K562 (cell line): ENCODE measurements around the gene SDSL. TPM values are rescaled to one million over a fixed set of nuclear protein-coding genes. Genes with fewer than 3 reads are reported as not detected.

ENCODE experiments used
- ADNP ChIP-seq: fragments of 200-800 bp; sonication (Bioruptor generic); IDR thresholded peaks from 2 replicates; pipeline ENCODE4 v1.6.1; 2016; ENCODE audit warnings: missing genetic modification characterization, missing compliant biosample characterization
- BCL6 ChIP-seq: fragments of 250-450 bp; sonication (Bioruptor Pico); IDR thresholded peaks from 2 replicates; pipeline ENCODE4 v1.4.0; 2020
- GATA2 ChIP-seq: sonication (generic); formaldehyde crosslinking; IDR thresholded peaks from 2 replicates; pipeline ENCODE4 v1.4.0; 2020; ENCODE audit warnings: mild to moderate bottlenecking, missing genetic modification reagents
- IFI16 ChIP-seq: fragments of 250-450 bp; sonication (Bioruptor Pico); IDR thresholded peaks from 2 replicates; pipeline ENCODE4 v2.1.2; 2022; ENCODE audit warnings: mild to moderate bottlenecking, inconsistent platforms
- JUND ChIP-seq, 2 experiments: IDR thresholded peaks; 2 replicates in 1 of 2; 3 replicates in 1 of 2; pipeline ENCODE4 v1.6.1; 2011; ENCODE audit warnings: borderline replicate concordance in 2 of 2, low read depth in 2 of 2, low read length in 2 of 2, improper control_type of control experiment in 1 of 2, missing biosample characterization in 1 of 2, missing genetic modification characterization in 1 of 2, missing genetic modification reagents in 1 of 2
- LEF1 ChIP-seq: fragments of 450-650 bp; IDR thresholded peaks from 2 replicates; pipeline ENCODE4 v1.6.1; 2016; ENCODE audit warnings: mild to moderate bottlenecking
- NFE2L1 ChIP-seq: fragments of 450-650 bp; IDR thresholded peaks from 2 replicates; pipeline ENCODE4 v1.6.1; 2016; ENCODE audit warnings: missing genetic modification characterization, low read depth, mild to moderate bottlenecking, missing compliant biosample characterization, moderate library complexity, borderline replicate concordance
- RBM34 ChIP-seq: fragments of 200-400 bp; formaldehyde crosslinking; IDR thresholded peaks from 2 replicates; pipeline ENCODE4 v1.6.1; 2018; ENCODE audit warnings: low read length, borderline replicate concordance; ENCODE audit not compliant: insufficient read depth
- SIRT6 ChIP-seq: IDR thresholded peaks from one replicate; pipeline ENCODE4 v1.6.1; 2012; ENCODE audit warnings: low read depth, mild to moderate bottlenecking, control low read depth, inconsistent platforms, low read length, moderate library complexity
- SMARCA5 ChIP-seq: fragments of 450-650 bp; IDR thresholded peaks from 2 replicates; pipeline ENCODE4 v1.6.1; 2016
- STAT5B ChIP-seq: fragments of 250-450 bp; sonication (Bioruptor Pico); IDR thresholded peaks from 2 replicates; pipeline ENCODE4 v1.8.0; 2021; ENCODE audit warnings: mild to moderate bottlenecking, inconsistent platforms
- TARDBP ChIP-seq: fragments of 450-650 bp; IDR thresholded peaks from 2 replicates; pipeline ENCODE4 v1.6.1; 2016
- TFE3 ChIP-seq: fragments of 450-650 bp; formaldehyde crosslinking; IDR thresholded peaks from 2 replicates; pipeline ENCODE4 v1.4.0; 2020; ENCODE audit warnings: mild to moderate bottlenecking, mixed read lengths
- XRCC3 ChIP-seq: fragments of 450-650 bp; IDR thresholded peaks from 2 replicates; pipeline ENCODE4 v1.6.1; 2017; ENCODE audit warnings: mild to moderate bottlenecking, moderate library complexity
- ZFP91 ChIP-seq: sonication (generic); formaldehyde crosslinking; IDR thresholded peaks from 2 replicates; pipeline ENCODE4 v1.8.0; 2022; ENCODE audit warnings: mild to moderate bottlenecking, missing genetic modification reagents
- ZNF165 ChIP-seq: fragments of 250-450 bp; sonication (Bioruptor Pico); IDR thresholded peaks from 2 replicates; pipeline ENCODE4 v1.4.0; 2020; ENCODE audit warnings: borderline replicate concordance
- ZNF197 ChIP-seq: fragments of 200-800 bp; sonication (Bioruptor generic); IDR thresholded peaks from 2 replicates; pipeline ENCODE4 v1.6.1; 2016; ENCODE audit warnings: low read depth, missing genetic modification characterization, missing compliant biosample characterization
- ZNF277 ChIP-seq: fragments of 250-450 bp; sonication (Bioruptor Pico); IDR thresholded peaks from 2 replicates; pipeline ENCODE4 v1.8.0; 2022; ENCODE audit warnings: inconsistent platforms, mild to moderate bottlenecking, moderate library complexity, borderline replicate concordance
- ZNF518B ChIP-seq: fragments of 250-450 bp; sonication (Bioruptor Pico); IDR thresholded peaks from 2 replicates; pipeline ENCODE4 v1.5.0; 2021; ENCODE audit warnings: mild to moderate bottlenecking, moderate library complexity
- ZNF583 ChIP-seq: fragments of 250-450 bp; sonication (Bioruptor Pico); IDR thresholded peaks from 2 replicates; pipeline ENCODE4 v1.4.0; 2020
- ZNF717 ChIP-seq: fragments of 250-450 bp; sonication (Bioruptor Pico); IDR thresholded peaks from 2 replicates; pipeline ENCODE4 v1.5.0; 2021
- polyA plus RNA-seq, 8 experiments: library from polyadenylated mRNA; depleted of rRNA in 4 of 8; stranded (reverse) in 5 of 8; unstranded in 3 of 8; fragments of >200 nt; fragmentation: Nextera tagmentation in 2 of 8; fragmentation: Illumina TruSeq in 1 of 8; extraction: Ambion mirVana in 2 of 8; extraction: Trizol in 1 of 8; gene quantifications; 2 replicates each; pipeline versions ENCODE4 v1.2.1 to v1.2.3, GENCODE V29; 2011 to 2014; ENCODE audit warnings: inconsistent platforms in 1 of 8, missing spikeins in 1 of 8
- total RNA-seq, 7 experiments: library from RNA; depleted of rRNA in 6 of 7; stranded (reverse); fragments of >200 nt in 6 of 7; fragmentation: Illumina TruSeq in 2 of 7; extraction: Trizol in 2 of 7; gene quantifications; 2 replicates each; pipeline versions ENCODE4 v1.2.1 to v1.2.3, GENCODE V29; 2011 to 2021; ENCODE audit warnings: low replicate concordance in 1 of 7

Gene SDSL
- total and polyA plus RNA-seq, 9 of the 15 experiments (the other 6 are each of a cell fraction or from before 2014, with no cell fraction given), result 0.31 to 11.0 (median 7.4) TPM

DNA sequence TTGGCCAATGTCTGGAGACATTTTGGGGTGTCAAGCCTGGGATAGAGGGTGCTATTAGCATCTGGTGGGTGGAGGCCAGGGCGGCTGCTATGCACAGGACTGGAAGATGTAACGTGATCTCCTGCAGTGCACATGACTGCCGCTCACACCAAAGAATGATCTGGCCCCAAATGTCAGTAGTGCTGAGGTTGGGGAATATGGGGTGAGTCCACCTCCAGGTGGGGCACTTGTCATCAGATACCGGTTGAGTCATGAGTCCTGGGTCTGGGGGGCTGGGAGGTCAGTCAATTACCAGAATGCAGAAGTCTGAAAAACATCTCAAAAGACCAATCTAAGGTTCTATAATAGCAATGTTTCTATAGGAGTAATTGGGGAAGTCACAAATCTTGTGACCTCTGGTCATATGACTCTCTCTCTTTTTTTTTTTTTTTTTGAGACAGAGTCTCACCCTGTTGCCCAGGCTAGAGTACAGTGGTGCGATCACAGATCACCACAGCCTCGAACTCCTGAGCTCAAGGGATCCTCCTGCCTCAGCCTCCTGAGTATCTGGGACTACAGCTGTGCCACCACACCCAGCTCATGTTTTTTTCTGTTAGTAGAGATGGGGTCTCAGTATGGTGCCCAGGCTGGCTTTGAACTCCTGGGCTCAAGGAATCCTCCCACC lies 6.0 kb upstream of the SDSL start (continued):
- TF ChIP-seq ZFP91 (CRISPR knock-in tag) (no peak), IFI16 (CRISPR knock-in tag) (no peak), TARDBP (no peak), XRCC3 (no peak), STAT5B (CRISPR knock-in tag) (no peak), ZNF518B (no peak), ZNF197 (CRISPR knock-in tag) (peak; percentile 50; the same call in 1 of the 2 replicates), ADNP (tag) (peak; percentile 78; the same call in 1 of the 2 replicates), ZNF277 (CRISPR knock-in tag) (no peak), ZNF583 (CRISPR knock-in tag) (peak; percentile 64; the same call in 1 of the 2 replicates), TFE3 (CRISPR knock-in tag) (peak; percentile 36; the same call in 1 of the 2 replicates), BCL6 (CRISPR knock-in tag) (0 out of 2 replicates have a peak, but pooled peaks have one; percentile 13), JUND (IDR thresholded peaks at IDR 0.05; ENCODE audit: borderline replicate concordance, low read depth, low read length) (peak; percentile 83), JUND (tag; IDR thresholded peaks at IDR 0.05; ENCODE audit: borderline replicate concordance, low read depth, low read length) (peak; percentile 76; the same call in 1 of the 3 replicates), LEF1 (peak; percentile 40; the same call in 1 of the 2 replicates), GATA2 (CRISPR knock-in tag) (no peak), ZNF165 (CRISPR knock-in tag) (no peak), RBM34 (no peak), SIRT6 (no peak), SMARCA5 (peak; percentile 62; the same call in 1 of the 2 replicates), NFE2L1 (tag) (no peak), ZNF717 (no peak)
